Activated CD4-positive, alpha-beta T cell treated with anti-CD3 and anti-CD28 coated beads, Interleukin-2, amount 50 U/mL, for 1 hour (primary cell): ENCODE data around the gene MARCHF9.
"Not testable (repeated sequence)": the region's sequence is repeated elsewhere in the genome, so short reads cannot be mapped to it uniquely, and the experiment has no call there.

Experiments used
- DNase-seq: peaks from one replicate; pipeline ENCODE4 v3.0.0-alpha.2; 2020

MARCHF9 gene

DNA sequence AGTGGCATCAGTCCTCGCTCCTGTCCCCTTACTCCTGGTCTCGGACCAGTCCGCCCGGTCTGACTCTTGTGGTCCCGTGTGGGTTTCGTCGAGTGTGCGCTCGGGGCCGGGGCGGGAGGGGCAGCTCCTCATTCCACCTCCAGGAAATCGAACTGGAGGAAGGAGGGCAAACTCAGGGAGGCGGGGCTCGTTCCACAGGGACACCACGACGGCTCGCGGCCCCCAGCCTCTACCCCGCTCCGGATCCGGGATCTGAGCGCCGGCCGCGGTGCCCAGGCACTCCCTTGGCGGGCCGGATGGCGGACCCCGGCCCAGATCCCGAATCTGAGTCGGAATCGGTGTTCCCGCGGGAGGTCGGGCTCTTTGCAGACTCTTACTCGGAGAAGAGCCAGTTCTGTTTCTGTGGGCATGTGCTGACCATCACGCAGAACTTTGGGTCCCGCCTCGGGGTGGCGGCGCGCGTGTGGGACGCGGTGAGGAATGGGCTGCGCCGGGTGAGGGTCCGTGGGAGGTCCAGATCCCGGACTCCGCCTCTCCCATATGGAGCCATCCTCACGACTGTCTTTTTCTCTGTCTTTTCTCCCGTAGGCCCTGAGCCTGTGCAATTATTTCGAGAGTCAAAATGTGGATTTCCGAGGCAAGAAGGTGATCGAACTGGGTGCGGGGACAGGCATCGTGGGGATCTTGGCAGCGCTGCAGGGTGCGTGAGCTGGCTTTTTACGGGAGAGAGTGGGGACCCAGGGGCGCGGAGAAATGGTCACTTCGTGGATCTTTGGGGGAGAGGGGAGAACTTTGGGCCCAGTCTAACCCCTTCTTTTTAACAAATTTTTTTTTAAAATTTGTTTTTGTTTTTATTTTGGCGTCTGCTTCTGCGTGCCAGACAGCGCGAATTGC lies 17.8 kb downstream of the MARCHF9 start, which contains the start of gene EEF1AKMT3:
TSS of gene EEF1AKMT3 (plus strand) at position 186 of the 894 bp plus-strand sequence. CDS start at position 297, 111 bp downstream.
- no peak for DNase-seq

DNA sequence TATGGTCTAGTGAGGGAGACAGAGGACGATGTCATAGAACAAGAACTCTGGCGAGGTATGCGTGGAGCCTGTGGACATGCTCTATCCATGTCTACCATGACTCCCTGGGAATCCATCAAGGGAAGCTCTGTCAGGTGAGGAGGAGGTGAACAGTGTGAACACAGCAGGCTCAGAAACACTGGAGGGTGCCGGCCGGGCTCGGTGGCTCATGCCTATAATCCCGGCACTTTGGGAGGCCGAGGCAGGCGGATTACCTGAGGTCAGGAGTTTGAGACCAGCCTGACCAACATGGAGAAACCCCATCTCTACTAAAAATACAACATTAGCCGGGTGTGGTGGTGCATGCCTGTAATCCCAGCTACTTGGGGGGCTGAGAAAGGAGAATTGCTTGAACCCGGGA lies 19.7 kb downstream of the MARCHF9 start:
- not testable (repeated sequence) for DNase-seq

DNA sequence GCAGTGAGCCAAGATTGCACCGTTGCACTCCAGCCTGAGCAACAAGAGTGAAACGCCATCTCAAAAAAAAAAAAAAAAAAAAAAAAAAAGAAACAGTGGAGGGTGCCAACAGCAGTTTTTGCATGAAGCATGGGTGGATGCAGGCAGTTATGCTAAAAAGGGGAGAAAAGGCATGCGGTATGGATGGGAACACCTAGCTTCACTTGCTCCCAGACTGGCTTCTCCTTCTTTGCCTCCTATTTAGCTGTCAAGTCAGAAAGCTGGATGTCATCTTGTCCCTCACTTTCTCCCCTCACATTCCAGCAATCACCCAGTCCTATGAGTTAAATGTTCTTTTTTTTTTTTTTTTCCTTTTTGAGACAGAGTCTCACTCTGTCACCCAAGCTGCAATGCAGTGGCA lies 20.1 kb downstream of the MARCHF9 start:
- no peak for DNase-seq

DNA sequence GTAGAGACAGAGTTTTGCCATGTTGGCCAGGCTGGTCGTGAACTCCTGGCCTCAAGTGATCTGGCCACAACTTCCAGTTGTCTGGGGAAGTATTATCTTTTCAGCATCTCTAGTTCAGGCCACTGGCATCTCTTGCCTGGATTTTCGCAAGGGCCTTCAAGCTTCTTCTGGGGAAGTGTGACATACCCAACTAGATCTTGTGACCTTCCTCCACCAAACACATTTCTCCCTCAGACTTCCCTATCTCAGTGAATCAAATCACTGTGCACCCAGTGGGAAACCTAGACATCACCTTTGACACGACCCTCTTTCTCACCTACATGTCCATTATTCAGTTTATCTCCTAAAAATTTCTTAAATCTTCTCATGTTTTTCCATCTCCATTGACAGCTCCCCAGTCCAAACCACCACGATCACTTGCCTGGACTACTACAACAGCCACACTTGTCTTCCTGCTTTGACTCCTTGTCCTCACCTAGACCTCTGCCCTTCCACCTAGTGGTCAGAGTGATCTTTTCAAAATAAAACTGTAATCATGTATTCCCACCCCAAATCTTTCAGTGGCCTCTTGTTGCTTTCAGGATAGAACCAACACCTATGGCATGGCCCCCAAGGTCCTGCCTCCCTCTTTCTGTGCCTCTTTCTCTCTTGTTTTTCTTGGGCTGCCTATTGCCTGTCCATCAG lies 20.8 kb downstream of the MARCHF9 start:
- no peak for DNase-seq

DNA sequence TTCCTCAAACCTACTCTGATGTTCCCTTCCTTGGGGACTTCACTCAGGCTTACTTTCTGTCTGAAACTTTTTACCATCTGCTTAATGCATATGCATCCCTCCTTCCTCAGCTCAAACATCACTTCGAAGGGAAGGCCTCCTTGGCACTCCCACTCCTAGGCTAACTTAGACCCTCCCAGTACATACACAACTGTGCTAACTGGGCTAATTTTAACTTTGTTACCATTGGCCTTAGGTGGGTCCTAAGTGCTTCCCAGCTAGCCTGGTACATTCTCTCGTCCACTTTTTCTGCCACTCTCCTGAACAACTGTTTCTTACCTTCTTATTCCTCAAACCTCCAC lies 21.3 kb downstream of the MARCHF9 start:
- DNase-seq: no peak

DNA sequence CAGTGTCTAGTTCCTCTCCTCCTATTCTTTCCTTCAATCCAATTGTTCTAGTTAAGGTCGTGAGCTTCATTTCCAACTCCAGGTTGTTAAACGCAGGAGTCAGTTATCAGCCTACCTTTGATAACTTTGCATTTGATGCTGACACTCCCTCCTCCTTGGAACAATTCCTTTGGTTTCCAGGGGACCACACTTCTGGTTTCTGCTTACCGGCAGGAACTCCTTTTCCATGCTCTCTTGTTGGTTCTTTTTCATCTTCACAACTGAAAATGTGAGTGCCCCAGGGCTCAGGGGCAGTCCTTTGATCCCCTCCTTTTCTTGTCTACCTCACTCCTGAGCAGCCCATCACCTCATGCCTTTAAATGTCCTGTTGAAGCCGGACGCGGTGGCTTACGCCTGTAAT lies 22.5 kb downstream of the MARCHF9 start:
- DNase-seq: no peak

DNA sequence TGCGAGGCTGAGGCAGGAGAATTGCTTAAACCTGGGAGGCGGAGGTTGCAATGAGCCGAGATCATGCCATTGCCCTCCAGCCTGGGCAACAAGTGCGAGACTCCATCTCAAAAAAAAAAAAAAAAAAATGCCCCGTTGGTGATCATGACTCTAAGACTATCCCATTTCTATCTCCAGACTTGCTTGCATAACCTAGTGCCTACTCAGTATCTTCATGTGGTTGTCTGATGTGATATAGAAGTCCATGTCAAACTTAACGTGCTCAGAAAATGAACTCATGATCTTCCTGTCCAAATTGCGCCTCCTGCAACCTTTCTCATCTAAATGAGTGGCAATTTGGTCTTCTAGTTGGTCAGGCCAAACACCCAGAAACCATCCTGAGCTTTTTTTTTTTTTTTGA lies 23.0 kb downstream of the MARCHF9 start:
- no peak for DNase-seq

DNA sequence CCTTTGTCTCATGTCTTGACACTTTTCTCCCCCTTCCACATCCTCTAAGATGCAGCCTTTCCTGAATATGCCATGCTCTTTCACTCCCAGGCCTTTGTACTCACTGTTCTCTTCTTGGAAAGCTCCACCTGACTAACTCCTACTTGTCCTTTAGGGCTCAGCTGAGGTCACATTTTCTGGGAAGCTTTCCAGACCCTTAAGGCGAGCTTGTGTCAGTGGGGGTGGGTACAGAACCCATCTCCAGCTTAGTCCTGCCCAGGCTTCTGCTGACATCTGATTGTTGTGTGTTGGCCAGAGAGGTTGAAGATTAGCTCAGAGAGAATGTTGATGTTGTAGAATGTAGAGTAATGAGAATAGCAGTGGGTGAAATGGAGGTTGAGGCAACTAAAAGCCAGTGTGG lies 24.8 kb downstream of the MARCHF9 start:
- DNase-seq: no peak

DNA sequence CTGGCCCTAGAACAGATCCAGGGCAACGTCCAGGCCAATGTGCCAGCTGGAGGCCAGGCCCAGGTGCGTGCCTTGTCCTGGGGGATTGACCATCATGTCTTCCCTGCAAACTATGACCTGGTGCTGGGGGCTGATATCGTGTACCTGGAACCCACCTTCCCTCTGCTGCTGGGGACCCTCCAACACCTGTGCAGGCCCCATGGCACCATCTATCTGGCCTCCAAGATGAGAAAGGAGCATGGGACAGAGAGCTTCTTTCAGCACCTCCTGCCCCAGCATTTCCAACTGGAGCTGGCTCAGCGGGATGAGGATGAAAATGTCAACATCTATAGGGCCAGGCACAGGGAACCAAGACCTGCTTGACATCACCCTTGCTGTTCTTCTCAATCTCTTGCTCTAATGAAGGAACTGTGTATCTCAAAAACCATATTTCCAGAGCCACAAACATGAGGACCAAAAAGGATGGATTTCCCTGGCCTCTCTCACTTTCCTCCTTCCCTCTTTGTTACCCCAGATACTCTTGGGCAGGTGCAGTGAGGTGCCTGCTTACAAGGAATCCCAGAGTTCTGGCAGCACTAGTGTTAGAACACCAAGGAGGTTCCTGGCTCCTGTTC lies 25.5 kb downstream of the MARCHF9 start:
- DNase-seq: no peak

DNA sequence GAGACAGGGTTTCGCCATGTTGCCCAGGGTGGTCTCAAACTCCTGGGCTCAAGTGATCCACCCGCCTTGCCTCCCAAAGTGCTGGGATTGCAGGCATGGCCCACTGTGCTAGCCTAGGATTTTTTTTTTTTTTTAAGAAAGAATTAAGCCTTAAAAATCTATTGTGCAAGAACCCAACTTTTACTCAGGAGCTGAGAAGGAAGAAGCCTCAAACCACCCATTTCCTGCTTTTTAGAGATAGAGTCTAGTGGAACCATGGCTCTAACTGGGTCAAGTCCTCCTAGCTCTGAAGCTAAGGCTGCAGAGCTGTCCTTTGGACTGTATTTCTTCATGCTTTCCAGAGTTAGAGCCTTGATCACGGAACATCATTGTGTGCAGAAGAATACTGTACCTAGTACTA lies 26.3 kb downstream of the MARCHF9 start:
- DNase-seq: no peak

DNA sequence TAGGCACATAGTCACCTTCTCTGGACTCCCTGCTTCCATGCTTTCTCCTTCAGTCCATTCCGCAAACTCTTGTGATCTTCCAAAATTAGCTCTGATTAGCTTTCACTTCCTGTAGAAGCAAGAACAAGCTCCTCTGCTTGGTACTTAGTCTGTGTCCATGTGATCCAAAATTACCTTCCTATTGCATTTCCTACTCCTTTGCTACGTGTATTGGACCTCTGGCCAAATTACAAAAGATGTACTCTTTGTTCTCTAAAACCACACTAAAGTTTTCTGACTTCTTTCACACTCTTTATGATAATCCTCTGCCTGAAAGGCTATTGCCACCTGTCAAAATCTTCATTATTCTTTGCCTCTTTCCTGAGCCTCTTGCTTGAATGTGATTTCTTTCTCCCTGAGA lies 26.9 kb downstream of the MARCHF9 start:
- DNase-seq: no peak

DNA sequence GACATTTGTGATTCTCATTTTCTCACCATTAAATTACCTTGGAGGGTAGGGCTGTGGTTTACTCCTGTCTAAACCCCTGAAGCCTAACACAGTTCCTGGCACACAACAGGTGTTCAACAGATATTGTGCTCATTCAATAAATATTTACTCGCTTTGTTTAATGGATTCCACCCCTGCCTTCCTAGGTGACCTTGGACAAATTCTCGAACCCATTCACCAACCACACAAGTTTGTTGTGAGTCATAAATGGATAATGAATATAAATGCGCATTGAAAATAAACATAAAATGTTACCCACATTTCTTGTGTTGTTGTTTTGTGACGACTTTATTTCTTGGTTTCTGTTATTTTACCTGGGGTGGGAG lies 27.3 kb downstream of the MARCHF9 start:
- DNase-seq: no peak

DNA sequence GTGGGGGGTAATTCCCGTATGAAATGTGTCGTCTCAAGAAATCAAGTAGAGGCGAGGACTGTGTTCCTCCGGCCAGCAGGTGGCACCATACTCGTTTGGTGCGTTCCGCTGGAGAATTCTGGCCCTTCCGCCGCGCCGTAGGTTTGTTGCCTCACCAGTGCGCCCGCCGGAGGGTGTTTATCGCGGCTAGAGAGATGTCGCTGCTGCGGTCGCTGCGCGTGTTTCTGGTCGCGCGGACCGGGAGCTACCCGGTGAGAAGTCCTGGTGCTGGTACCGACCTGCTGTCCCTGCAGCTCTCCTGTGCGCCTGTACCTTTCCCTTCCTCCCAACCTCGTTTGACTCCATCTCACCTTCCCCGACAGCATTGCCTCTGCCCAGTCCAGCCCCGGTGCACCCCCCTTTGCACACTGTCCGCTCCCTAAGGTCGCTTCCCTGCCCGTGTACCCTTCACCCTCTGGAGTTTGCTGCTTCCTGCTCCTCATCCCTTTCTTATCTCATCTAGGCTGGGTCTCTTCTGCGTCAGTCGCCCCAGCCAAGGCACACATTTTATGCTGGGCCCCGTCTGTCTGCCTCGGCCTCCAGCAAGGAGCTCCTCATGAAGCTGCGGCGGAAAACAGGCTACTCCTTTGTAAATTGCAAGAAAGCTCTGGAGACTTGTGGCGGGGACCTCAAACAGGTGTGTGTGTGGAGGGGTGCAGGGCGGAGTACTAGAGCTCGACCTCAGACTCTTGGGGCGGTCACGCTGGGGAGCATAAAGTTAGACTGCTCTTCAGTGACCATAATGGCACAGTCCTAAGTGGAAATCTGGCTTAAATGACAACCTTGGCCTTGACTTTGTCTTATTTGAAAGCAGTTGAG lies 27.9 kb downstream of the MARCHF9 start, which contains the start of gene TSFM:
TSS of gene TSFM (plus strand) at position 180 of the 858 bp plus-strand sequence. CDS start at position 195, 15 bp downstream.
- DNase-seq: peak; percentile 98

DNA sequence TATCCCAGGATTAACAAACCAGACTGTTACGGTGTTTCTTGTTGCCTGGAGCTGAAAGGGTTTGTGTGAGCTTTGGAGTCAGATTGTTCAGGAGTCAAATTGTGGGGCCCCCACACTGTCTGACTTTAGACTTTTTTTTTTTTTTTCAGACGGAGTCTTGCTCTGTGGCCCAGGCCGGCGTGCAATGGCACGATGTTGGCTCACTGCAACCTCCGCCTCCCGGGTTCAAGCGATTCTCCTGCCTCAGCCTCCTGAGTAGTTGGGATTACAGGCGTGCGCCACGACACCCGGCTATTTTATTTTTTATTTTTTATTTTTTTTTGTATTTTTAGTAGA lies 28.5 kb downstream of the MARCHF9 start:
- no peak for DNase-seq

DNA sequence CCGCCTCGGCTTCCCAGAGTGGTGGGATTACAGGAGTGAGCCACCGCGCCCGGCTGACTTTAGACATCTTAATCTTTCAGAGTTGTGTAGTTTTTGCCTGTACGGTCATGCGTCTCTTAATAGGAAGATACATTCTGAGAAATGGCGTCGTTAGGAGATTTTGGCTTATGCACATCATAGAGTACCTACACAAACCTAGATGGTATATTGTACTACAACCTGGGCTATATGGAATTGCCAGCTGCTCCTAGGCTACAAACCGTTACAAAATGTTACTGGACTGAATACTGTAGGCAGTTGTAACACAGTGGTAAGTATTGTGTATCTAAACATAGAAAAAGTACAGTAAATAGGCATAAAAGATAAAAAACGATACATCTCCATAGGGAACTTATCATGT lies 29.0 kb downstream of the MARCHF9 start:
- DNase-seq: no peak

DNA sequence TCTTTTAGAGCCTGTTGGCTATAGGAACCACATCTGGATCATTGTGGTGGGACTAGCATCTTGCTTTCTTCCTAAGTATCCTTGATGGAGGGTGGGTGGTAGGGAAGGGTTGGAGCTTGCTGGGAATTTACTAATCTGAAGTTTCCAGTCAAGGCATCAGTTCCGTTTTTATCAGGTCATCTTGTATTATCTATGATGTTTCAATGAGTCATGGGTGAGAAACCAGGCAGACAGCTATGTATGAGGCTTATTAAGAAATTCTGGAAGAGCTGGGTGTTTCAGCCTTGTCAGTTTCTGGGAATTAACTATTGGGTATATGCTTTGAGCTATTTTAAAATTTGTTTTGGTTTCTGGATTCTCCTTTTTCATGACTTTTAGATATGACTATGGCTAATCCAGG lies 39.0 kb downstream of the MARCHF9 start:
- no peak for DNase-seq

DNA sequence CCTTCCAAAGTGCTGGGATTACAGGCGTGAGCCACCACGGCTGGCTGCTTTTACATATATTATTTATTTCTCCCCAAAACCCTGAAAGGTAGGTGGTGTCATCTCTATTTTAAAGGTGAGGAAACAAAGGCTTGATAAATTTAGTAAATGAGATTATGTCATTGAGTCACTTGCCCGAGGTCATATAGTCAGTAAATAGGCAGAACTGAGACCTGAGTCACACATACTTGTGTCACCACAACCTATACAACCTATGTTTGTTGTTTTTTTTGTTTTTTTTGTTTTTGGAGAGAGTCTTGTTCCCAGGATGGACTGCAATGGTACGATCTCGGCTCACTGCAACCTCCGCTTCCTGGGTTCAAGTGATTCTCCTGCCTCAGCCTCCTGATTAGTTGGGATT lies 40.5 kb downstream of the MARCHF9 start:
- DNase-seq: no peak

DNA sequence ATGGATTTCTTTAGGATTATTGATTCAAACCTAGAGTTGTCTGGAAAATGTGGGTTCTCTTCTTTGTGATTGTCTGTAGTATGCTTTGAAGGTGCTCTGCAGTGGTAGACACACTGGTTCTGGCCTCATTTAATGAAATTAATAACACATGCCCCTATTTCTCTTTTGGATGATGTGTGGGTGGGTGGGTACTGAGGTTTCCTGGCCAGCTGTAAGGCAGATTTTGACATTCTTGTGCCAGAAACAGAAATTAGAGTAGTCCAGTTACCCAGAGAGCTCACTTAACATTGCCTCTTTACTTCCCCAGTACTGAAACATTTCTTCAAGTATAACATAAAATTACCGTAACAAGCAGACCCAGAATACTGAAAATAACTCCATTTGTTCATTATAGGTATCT lies 42.1 kb downstream of the MARCHF9 start:
- DNase-seq: no peak

DNA sequence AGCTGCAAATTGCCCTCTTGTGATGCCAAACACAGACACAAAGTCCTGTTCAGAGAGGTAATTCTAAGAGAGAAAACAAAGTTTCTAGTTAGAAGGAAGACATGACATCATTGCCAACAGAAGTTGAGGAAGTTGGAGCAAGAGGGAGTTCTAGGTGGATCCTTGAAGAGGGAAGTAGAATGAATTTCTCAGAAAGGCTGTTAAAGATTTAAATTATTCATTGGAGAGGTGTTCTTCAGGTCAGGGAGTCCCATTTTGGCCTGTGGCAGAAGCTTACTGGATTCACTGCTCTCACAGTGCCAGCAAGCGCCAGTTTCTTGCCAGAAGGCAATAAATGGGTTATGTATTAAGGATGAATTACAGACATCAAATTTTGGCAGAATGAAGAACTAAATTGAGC lies 43.0 kb downstream of the MARCHF9 start:
- DNase-seq: no peak

DNA sequence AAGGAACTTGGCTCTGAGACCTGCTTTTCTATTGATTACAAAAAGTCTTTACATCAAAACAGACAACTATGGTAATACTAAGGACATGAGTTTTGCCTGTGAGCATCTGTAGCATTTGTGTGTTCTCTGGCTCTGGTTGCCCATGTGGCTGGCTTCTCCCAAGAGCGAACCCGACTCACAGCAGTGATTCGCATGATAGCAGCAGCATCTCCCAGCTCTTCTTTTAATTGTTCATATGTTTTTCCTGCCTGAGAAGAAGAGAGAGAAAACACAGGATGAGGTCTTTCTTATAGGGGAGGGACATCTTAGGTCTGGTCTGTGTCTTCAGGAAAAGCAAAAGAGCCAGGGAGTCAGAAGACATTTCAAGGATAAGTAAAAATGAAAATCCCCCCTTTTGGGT lies 46.1 kb downstream of the MARCHF9 start:
- no peak for DNase-seq

DNA sequence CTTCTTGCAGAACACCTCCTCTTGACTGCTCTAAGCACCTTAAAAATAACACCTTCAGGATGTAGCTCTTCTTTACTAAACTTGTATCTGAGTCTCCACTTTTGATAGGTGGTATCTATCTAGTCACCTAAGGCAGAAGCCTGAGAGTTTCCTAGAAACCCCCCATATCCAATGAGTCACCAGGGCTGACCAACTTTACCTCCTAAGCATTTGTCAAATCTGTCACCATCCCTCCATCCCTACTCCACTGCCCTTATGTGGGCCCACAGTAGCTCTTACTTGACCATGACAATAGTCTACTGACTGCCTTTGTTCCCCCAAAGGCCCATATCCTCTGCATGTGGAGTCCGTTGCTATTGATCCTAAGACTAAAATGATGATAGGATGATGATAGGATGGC lies 47.7 kb downstream of the MARCHF9 start:
- DNase-seq: no peak

DNA sequence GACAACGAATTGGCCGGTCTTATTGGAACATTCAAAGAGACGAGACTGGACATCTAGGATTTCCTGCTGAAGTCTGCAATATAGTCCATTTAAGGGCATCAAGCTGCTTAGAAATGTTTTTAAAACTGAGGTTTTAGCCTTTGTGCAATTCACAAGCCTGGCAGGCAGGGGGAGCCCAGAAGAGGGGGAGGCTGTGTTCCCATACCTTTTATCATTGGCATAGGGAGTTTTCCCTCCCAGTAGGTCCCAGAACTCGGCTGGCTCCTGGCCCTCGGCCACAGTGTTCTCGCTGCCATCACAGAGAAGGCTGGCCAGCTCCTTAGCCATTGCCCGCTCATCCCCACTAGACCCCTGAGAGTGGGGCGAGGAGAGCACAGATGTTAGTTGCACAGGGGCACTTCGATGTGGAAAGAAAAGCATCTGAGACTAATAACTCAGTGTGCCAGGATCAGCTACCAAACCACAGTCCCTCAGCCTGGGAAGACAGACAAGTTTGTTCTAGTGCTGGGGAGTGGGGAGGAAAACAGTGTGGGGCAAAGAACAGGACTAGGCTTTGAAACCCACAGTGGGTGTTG lies 48.5 kb downstream of the MARCHF9 start:
- peak; percentile 42 for DNase-seq

DNA sequence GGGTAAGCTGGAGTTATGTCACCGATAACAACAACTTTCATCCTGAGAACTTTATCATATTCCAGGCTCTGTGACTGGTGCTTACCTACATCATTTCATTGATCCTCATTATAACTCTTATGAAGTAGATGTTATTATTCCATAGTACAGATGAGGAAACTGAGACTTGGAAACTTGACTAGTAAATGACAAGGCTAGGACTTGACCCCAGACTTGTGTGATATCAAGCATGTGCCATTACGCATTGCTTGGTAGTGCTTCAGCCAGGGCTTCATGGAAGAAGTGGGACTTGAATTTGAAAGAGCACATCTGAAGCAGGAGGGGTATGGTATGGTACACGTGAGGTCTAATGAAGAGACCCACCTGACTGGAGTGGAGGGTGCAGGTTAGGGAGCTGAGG lies 51.8 kb downstream of the MARCHF9 start:
- DNase-seq: no peak
